Spinal cord (tissue), 10 donors: ENCODE results near the gene GPR82. TPM values are rescaled to one million over a fixed set of nuclear protein-coding genes. Genes with fewer than 3 reads are reported as not detected.
A peak's percentile ranks its signal among the peaks of the same experiment; 100 is the strongest.

ENCODE experiments used
- DNase-seq, 6 donors: peaks; one replicate each; pipeline versions ENCODE4 v3.0.0 to v3.0.0-alpha.2; 2013 to 2015; ENCODE audit warnings: low spot score in 6 of 6, low read depth in 4 of 6
- H3K27ac ChIP-seq: one replicate; pipeline ENCODE4 v1.5.1; 2013; ENCODE audit warnings: low read depth, low read length, control low read depth
- H3K27me3 ChIP-seq: one replicate; pipeline ENCODE4 v1.6.1; 2013; ENCODE audit warnings: low read length; ENCODE audit not compliant: control insufficient read depth, insufficient read depth
- H3K36me3 ChIP-seq: one replicate; pipeline ENCODE4 v1.6.1; 2013; ENCODE audit warnings: low read length; ENCODE audit not compliant: control insufficient read depth, insufficient read depth
- H3K4me1 ChIP-seq: one replicate; pipeline ENCODE4 v1.6.1; 2013; ENCODE audit warnings: low read length; ENCODE audit not compliant: control insufficient read depth, insufficient read depth
- H3K4me3 ChIP-seq: one replicate; pipeline ENCODE4 v1.5.1; 2013; ENCODE audit warnings: low read depth, low read length, control low read depth
- H3K9me3 ChIP-seq: one replicate; pipeline ENCODE4 v1.6.1; 2013; ENCODE audit warnings: low read length; ENCODE audit not compliant: control insufficient read depth, insufficient read depth
- WGBS: methylation state at CpG from one replicate; pipeline ENCODE4 v1.1.5; 2013; ENCODE audit warnings: missing lambda C conversion rate; ENCODE audit not compliant: insufficient coverage; 5-methylcytosine and 5-hydroxymethylcytosine counted together
- polyA plus RNA-seq, 2 donors: library from polyadenylated mRNA; unstranded; fragments of 120-200 nt; gene quantifications; one replicate each; pipeline ENCODE4 v1.2.1, GENCODE V29; 2013; ENCODE audit not compliant: insufficient read length in 2 of 2
- small RNA-seq: library from RNA; depleted of rRNA; stranded (forward); fragments of <200 nt; gene quantifications from one replicate; pipeline ENCODE3, GENCODE V24; 2014; ENCODE audit warnings: low replicate concordance
- total RNA-seq, 2 donors: library from RNA; depleted of rRNA in 1 of 2; stranded (reverse); fragments of 120-200 nt in 1 of 2; fragments of >200 nt in 1 of 2; gene quantifications; one replicate each; pipeline versions ENCODE4 v1.2.3 to v1.2.4, GENCODE V29; 2013 to 2014
- donor health status: healthy.

Gene GPR82
- total and polyA plus RNA-seq, 4 donors = 0.10 to 0.17 (median 0.12) TPM

- 29% methylated on average over 1 of the region's 1 CpG for WGBS
- peak in 2 of 6 donors; percentile 33 to 43 for DNase-seq
- Histone ChIP-seq H3K4me3 (no peak overlapping the region), H3K27me3 (no peaks in the 10 kb centered on the region), H3K4me1 (no peaks in the 10 kb centered on the region), H3K9me3 (no peaks in the 10 kb centered on the region), H3K27ac (no peak overlapping the region), H3K36me3 (no peaks in the 10 kb centered on the region)
These were observed 55.1 kb downstream of the GPR82 start for GRCh38 chrX:41779030-41779564.

Small RNAs within 50 kb of the gene (small RNA-seq; reads per million reads assigned to genes)
- gene RN7SL144P = not detected

Other genes with a start within 250 kb of the GPR82 start
- 10 to 100 TPM; 16.1 to 54.4 TPM for gene GPR34, start 35.2 kb upstream of the GPR82 start, total RNA-seq
- gene GPR34, start 35.2 kb upstream of the GPR82 start, polyA plus RNA-seq = 10 to 100 TPM; 13.0 to 21.7 TPM
- 10 to 100 TPM; 45.0 to 91.1 TPM for gene CASK, start 199.4 kb downstream of the GPR82 start, total RNA-seq
- gene CASK, start 199.4 kb downstream of the GPR82 start, polyA plus RNA-seq = 10 to 100 TPM; 46.1 to 69.7 TPM